Measurements from ENCODE around the gene CPAMD8.

CPAMD8 gene

DNA sequence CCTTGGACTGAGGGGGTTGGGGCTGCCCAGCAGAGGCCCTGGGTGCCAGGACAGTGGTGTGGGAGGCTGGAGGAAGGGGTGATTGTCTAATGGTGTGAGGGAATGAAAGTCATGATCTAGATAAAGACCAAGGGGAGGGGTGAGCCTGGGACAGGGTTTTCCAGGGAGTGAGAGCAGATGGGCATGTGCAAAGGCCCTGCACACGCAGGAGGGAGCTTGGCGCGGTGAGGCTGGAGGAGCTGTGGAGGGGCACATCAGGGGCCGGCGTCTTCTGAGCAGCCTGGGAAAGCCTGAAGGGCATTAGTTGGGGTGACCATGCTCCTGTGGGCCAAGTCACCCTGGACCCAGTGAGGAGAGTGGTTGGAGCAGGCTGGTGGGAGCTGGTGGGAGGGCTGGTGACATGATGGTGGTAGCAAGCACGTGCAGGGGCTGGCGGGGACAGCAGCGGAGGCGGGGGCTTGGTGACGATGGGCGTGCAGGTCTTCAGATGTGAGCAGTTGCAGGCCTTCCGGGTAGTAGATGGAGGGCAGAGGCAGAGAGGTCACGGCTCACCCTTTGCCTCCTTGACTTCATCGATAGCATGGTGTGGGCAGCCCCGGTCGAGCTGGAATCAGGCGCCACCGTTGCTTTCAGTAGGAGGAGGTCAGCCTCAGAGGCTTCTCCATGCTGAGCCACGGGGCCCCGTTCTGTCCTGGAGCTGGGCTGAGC lies 158.0 kb downstream of the CPAMD8 start:
- DNase-seq = no peak

DNA sequence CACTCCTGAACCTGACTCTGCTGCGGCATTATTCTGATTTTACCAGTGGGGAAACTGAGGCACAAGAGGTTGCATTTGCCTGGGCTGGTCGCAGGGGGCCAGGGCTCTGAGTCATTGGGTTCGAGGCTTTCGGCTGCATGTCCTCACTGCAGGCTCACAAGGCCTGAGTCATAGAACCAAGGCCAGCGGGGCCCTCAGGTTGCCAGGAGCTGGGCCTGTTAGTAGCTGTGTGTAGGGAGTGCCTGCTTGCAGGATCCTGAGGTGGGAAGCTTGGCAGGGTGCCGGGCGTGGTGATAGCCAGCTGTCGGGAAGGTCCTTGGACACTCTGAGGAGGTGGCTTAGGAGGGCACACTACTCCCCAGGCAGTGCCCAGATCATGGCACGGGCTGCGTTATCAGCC lies 159.4 kb downstream of the CPAMD8 start:
- DNase-seq = no peak

DNA sequence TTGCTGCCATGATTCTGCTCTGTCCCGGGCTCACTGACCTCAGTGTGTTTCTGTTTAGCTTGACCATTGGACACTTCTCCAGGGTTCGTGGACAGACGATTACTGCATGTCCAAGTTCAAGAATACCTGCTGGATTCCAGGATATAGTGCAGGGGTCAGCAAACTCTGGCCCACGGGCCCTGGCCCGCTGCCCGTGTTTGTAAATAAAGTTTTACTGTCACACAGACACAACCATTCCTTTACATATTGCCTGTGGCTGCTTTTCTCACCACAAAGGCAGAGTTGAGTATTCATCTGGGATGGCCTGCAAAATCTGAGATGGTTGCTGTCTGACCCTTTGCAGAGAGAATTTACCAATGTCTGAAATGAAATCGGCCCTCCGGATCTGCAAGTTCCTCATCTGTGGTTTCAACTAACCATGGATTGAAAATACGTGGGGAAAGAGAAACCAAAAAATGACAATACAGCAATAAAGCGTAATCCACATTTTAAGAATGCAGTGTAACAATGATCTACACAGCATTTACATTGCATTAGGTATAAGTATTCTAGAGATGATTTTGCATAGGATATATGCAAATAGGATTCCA lies 163.7 kb downstream of the CPAMD8 start:
- no peak for DNase-seq

DNA sequence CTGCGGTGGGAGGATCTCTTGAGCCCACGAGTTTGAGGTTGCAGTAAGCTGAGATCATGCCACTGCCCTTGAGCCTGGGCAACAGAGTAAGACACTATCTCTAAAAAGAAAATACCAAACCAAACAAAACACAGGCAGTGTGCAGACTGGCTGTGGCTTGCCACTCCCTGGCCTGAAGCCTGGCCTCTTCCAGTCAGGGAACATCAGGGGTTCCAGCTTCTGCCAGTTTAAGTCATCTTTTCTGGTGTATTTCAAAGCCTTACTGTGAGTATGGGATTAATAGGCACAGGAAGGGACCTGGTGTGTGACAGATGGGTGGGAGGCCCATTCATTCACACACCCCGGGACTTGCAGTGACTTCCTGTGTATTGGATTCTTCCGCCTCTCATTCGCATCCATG lies 164.8 kb downstream of the CPAMD8 start:
- DNase-seq = no peak

DNA sequence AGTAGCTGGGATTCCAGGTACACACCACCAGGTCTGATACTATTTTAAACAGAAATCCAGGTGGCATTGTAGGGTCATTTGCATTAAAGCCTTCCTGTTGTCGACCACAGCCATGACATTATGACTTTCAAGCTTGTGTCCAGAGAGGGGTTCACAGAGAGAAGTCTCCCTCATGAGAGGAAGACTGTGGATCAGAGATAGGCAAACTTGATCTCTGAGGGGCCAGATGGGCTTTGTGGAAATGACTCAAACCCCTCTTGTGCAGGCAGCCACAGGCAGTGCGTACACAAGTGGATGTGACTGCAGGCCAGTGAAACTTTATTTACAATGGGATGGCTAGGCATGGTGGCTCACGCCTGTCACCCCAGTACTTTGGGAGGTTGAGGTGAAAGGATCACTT lies 165.6 kb downstream of the CPAMD8 start:
- DNase-seq = no peak

DNA sequence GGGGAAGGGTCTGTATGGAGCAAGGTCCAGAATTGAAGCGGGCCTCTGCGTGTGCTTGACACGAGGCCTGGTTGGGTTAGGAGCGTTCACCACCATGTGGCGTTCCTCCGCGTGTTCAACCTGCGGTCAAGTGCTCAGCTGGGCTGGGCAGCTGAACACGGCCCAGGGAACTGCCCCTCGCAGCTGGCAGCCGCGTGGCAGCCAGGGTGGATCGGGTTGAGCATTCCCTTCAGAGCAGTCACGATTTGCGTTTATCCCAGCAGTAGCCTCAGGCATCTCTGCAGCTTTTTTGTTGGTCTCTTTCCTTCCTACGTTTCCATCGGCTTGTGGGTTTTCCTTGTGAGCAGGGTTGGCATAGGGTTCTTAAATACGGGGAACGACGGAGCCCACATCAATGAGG lies 166.5 kb downstream of the CPAMD8 start:
- DNase-seq = no peak

DNA sequence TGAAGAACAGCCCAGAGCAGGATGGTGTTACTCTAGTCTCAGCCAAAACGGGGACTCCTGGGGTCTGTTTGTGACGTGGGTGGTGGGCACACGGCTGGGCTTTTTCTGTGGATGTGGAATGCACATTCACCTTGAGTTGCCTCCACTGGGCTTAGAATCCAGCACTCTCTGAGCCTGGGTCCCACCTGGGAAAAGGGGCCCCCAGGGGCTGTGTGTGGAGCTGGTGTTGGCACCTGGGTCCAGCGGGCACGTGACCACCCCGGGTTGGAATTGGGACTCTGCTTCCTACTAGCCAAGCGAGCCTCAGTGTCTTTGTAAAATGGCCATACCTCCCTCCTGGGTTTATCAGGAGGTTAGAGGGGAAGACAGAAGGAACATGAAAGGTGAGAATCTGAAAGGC lies 167.0 kb downstream of the CPAMD8 start:
- no peak for DNase-seq

DNA sequence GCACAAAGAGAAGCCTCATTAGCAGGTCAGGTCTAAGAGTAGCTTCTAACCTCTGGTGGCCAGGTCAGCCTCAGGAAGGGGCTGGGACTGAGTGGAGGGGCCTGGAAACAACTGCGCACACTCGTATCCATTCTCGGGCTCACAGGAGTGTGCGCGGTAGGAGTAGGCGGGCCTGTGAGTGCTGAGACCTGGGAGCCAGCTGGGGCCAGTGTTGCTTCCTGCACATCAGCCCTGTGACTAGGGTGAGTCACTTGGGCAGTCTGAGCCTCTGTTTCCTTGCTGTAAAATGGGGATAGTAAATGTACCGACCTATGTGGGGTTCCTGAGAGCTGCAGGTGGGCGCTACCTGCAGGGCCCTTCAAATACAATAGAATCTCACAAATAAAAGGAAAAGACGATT lies 170.5 kb downstream of the CPAMD8 start:
- no peak for DNase-seq

DNA sequence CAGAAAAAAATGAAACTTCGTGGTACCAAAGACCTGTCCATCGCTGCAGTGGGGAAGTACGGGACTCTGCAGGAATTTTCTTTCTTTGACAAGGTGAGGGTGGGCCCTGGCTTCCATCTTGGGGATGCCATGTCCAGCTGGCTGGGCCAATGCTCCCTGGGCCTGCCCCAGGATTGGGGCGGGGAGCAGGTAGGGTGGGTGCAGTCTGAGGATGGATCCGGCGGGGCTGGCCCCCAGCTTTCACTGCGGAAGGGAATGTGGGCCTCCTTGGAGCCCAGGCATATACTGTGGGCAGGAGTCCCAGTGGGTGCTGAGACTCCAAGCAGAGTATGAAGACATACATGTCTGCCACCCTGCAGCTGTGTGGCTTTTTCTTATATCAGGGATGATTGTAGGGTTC lies 173.5 kb downstream of the CPAMD8 start:
- DNase-seq = no peak

DNA sequence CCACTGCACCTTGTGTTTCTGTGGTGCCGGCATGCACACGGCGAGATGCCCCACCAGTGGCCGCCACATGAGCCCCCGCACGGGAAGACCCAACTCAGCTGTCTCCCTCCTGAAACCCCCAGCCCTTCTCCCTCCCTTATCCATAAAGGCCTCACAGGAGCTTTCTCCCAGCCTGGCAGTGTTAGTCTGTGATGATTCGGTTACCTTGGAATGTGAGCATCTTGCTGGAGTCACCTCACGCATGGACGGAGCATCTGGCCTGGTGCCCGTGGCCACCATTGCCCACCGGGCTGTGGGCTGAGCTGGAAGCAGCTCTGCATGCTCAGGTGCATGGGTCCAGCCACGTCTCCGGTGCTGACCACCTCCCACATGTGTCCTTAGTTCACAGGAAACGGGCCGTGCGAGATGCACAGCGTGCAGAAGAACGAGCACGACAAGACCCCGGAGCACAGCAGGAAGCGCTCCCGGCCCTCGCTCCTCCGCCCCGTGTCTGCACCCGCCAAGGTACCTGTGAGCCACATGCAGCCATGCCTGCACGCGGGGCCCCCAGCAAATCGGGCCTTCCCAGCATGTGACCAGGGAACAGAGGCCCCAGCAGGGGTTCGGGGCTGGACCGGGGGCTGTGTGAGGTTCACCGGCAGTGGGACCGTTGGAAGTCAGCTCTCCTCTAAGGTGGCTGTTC lies 175.4 kb downstream of the CPAMD8 start:
- no peak for DNase-seq

DNA sequence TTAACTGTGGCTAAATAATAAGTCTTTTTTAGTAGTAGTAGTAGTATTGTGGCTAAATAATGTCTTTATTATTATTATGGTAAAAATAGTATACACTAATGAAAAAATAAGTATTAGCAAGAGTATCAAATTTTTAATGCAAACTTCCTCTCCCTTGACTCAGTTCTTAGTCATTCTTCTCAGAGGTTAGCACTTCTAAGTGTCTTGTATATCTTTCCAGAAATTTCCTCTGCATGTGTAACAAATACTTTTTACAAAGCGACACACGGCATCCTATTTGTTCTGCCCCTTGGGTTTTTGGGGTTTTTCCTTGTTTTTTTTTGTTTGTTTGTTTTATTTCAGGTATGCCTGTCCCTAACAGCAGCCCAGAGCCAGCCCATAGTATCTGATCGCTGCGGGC lies 176.5 kb downstream of the CPAMD8 start:
- no peak for DNase-seq

DNA sequence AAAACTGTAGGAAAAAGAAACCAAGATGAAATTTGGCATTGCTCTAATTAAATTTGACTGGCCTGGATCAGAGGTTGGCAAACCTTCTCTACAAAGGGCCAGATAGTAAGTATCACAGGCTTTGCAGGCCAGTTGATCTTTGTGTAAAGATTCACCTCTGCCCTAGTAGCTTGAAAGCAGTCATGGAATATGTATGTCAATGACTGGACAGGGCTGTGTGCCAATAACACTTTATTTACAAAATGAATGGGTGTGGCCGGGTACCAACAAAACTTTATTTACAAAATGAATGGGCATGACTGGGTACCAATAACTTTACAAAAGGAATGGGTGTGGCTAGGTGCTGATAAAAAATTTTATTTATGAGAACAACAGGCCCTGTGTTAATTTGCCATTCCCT lies 177.4 kb downstream of the CPAMD8 start:
- no peak for DNase-seq

DNA sequence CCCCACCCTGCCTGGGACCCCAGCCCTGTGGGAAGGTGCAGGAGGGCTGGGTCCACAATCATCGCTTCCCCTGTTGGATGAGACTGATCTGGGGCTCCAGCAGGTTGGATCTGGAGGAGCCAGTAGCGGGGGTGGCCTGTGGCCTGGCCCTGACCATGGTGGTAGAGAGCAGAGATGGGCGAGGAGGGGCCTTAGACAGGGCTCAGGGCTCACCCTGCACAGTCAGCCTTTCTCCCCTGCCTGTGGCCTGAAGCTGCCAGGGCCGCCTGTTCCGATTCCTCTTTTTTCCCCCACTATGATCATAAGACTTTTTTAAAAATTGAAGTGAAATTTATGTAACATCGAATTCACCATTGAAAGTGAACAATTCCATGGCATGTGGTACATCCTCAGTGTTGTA lies 179.2 kb downstream of the CPAMD8 start:
- no peak for DNase-seq

DNA sequence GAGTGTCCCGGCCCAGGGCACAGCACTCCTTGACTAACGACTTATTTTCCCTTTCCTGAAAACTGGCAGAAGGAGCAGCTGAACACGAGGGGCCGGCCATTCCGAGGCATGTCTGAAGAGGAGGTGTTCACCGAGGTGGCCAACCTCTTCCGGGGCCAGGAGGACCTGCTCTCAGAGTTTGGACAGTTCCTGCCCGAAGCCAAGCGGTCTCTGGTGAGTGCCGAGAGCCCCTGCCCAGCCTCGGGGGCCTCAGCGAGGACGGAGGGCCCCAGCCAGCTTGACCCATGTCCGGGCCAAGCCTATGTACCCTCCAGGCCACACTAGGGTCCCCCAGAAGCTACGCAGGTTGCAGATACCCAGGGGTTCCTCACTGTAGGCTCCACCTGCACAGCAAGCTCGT lies 179.7 kb downstream of the CPAMD8 start:
- no peak for DNase-seq

Measured in COR-L47 (cell line).